BE2C (cell line): ENCODE results near the gene OR4D5. TPM values are rescaled to one million over a fixed set of nuclear protein-coding genes. Genes with fewer than 3 reads are reported as not detected.

ENCODE experiments used
- DNase-seq: peaks from one replicate; pipeline ENCODE4 v3.0.0-alpha.2; 2020
- H3K27me3 ChIP-seq: fragments of 250-450 bp; sonication (Bioruptor Pico); 2 replicates; pipeline ENCODE4 v1.5.1; 2020; ENCODE audit warnings: mild to moderate bottlenecking
- H3K36me3 ChIP-seq: fragments of 250-450 bp; sonication (Bioruptor Pico); 2 replicates; pipeline ENCODE4 v1.5.1; 2020; ENCODE audit warnings: mild to moderate bottlenecking
- H3K4me1 ChIP-seq: fragments of 250-450 bp; sonication (Bioruptor Pico); 2 replicates; pipeline ENCODE4 v1.5.1; 2020
- H3K4me3 ChIP-seq: 2 replicates; pipeline ENCODE4 v1.5.1; 2011; ENCODE audit warnings: low read depth, low read length
- H3K9me3 ChIP-seq: fragments of 250-450 bp; sonication (Bioruptor Pico); 2 replicates; pipeline ENCODE4 v1.5.1; 2020
- CTCF ChIP-seq: IDR thresholded peaks from 2 replicates; pipeline ENCODE4 v1.5.1; 2012; ENCODE audit warnings: mild to moderate bottlenecking, low read depth, low read length
- polyA plus RNA-seq: library from polyadenylated mRNA; unstranded; fragments of >200 nt; gene quantifications from one replicate; pipeline ENCODE4 v1.2.1, GENCODE V29; 2012; ENCODE audit warnings: low read depth, missing spikeins; ENCODE audit not compliant: insufficient read length, insufficient read depth

OR4D5 gene
- not detected for polyA plus RNA-seq

GRCh38 chr11:123939317-123939716 is at the start of gene OR4D5:
Gene OR4D5 (plus strand): TSS chr11:123939617. CDS start chr11:123939617, 0 bp downstream.
- H3K4me1 ChIP-seq, result no peaks in the 10 kb centered on the region
- H3K36me3 ChIP-seq, result no peaks in the 10 kb centered on the region
- H3K4me3 ChIP-seq, result no peak within 1 kb of the TSS
- DNase-seq, result no peak
- no peak for TF ChIP-seq CTCF
- no peaks in the 10 kb centered on the region for H3K27me3 ChIP-seq
- H3K9me3 ChIP-seq, result no peaks in the 10 kb centered on the region

- H3K36me3 ChIP-seq, result no peaks in the 10 kb centered on the region
- no peak for TF ChIP-seq CTCF
- no peaks in the 10 kb centered on the region for H3K27me3 ChIP-seq
- H3K4me1 ChIP-seq, result no peaks in the 10 kb centered on the region
- no peak overlapping the region for H3K4me3 ChIP-seq
- no peak for DNase-seq
- no peaks in the 10 kb centered on the region for H3K9me3 ChIP-seq
Measured at GRCh38 chr11:123892031-123892430, 47.4 kb upstream of the OR4D5 start.

- no peaks in the 10 kb centered on the region; the same call in 1 of the 2 replicates for H3K27me3 ChIP-seq
- no peaks in the 10 kb centered on the region for H3K36me3 ChIP-seq
- no peak for DNase-seq
- no peak for TF ChIP-seq CTCF
- H3K4me1 ChIP-seq, result no peaks in the 10 kb centered on the region
- no peaks in the 10 kb centered on the region for H3K9me3 ChIP-seq
- H3K4me3 ChIP-seq, result no peak overlapping the region
Measured at GRCh38 chr11:123899792-123900191, 39.6 kb upstream of the OR4D5 start.

- no peaks in the 10 kb centered on the region for H3K9me3 ChIP-seq
- DNase-seq, result no peak
- TF ChIP-seq CTCF, result no peak
- no peak within 1 kb of the TSS for H3K4me3 ChIP-seq
- H3K36me3 ChIP-seq, result no peaks in the 10 kb centered on the region
- H3K4me1 ChIP-seq, result no peaks in the 10 kb centered on the region
- no peaks in the 10 kb centered on the region; the same call in none of the 2 replicates for H3K27me3 ChIP-seq
Measured at GRCh38 chr11:123901867-123902266, 37.5 kb upstream of the OR4D5 start, which contains the start of gene OR8D4. Gene OR8D4 (plus strand): TSS chr11:123902167. CDS start chr11:123906432, 4,265 bp downstream.

GRCh38 chr11:123903932-123904331 is 35.5 kb upstream of the OR4D5 start:
- H3K4me1 ChIP-seq, result no peaks in the 10 kb centered on the region
- TF ChIP-seq CTCF, result no peak
- no peaks in the 10 kb centered on the region for H3K36me3 ChIP-seq
- H3K27me3 ChIP-seq, result no peaks in the 10 kb centered on the region; the same call in none of the 2 replicates
- no peak overlapping the region for H3K4me3 ChIP-seq
- H3K9me3 ChIP-seq, result no peaks in the 10 kb centered on the region
- no peak for DNase-seq

- DNase-seq, result no peak
- H3K27me3 ChIP-seq, result no peaks in the 10 kb centered on the region; the same call in none of the 2 replicates
- no peaks in the 10 kb centered on the region for H3K4me1 ChIP-seq
- H3K4me3 ChIP-seq, result no peak overlapping the region
- H3K9me3 ChIP-seq, result no peaks in the 10 kb centered on the region
- H3K36me3 ChIP-seq, result no peaks in the 10 kb centered on the region
- TF ChIP-seq CTCF, result no peak
Measured at GRCh38 chr11:123904932-123905331, 34.5 kb upstream of the OR4D5 start.
